Measurements from ENCODE around the gene TRIM34.
"Not testable (repeated sequence)": the region's sequence is repeated elsewhere in the genome, so short reads cannot be mapped to it uniquely, and the experiment has no call there.

The TRIM34 gene

DNA sequence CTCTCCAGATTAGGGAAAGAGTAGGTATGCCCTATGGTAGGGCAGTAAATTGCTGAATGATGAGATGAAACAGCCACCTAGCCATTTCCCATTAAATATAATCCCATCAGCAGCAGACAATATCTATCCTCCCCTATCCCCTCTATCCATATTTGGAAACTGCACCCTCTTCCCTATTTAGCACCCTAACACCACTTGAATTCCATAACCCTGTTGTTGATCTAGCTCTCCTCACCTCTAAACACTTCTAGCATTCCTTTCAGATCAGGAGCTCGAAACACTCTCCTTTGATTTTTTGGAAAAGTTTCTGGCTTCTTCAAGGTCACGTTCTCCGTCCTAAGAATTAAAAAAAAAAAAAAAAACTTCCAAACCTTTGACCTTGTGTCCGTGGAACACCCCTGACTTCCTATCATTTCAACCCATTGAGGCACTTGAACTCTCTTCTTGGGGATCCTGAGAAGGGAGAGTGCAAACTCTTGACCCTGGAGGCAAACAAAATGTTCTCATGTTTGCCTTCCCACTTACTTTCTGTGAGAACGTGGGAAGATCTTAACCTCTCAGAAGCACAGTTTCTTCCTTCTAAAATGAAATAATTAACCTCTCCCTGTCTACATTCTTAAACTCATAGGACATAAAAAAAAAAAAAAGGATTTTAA lies 41.1 kb downstream of the TRIM34 start:
- TF ChIP-seq POLR2AphosphoS5 (IDR thresholded peaks at IDR 0.05; ENCODE audit: low read depth, low read length) (no peak), POLR2A (IDR thresholded peaks at IDR 0.05; ENCODE audit: low read depth, low read length) (no peak), TAF1 (IDR thresholded peaks at IDR 0.05; ENCODE audit: borderline replicate concordance, low read depth, low read length) (no peak)
- FAIRE-seq (no peak), DNase-seq (ENCODE audit: insufficient read length) (no peak)

DNA sequence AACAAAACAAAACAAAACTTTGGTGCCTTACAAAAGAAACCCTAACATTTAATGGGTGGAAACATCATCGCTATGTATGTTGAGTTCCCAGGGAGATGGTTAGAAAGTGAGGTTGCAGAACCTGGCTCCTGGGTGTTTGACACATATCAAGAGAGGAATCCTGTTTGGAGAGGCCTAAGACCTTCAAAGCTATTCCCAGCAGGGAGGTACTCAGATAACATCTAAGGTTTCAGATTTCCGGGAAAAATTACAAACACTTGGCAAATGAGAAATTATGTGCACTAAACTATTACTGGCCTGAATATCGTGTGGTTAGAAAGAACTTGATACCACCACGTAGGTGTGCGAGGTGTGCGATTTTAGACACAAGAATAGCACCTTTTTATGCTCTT lies 41.6 kb downstream of the TRIM34 start:
- DNase-seq (ENCODE audit: insufficient read length) = no peak
- TF ChIP-seq POLR2AphosphoS5 (IDR thresholded peaks at IDR 0.05; ENCODE audit: low read depth, low read length) (no peak), TAF1 (IDR thresholded peaks at IDR 0.05; ENCODE audit: borderline replicate concordance, low read depth, low read length) (no peak), POLR2A (IDR thresholded peaks at IDR 0.05; ENCODE audit: low read depth, low read length) (no peak)
- no peak for FAIRE-seq

DNA sequence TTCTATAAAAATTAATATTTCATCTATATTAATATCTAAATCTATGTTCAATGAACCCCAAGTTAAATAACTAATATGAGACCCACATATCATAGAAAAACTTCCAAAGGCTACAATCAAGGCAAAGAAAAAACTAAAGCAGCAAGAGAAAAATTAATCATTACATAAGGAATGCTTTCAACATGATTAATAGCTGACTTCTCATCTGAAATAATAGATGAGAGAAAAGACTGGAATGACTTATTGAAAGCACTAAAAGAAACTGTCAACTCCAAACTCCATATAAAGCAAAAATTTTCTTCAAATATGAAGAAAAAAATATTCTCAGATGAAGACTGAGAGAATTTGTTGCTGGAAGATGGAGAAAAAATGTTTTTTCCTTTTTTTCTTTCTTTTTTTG lies 47.0 kb downstream of the TRIM34 start:
- DNase-seq (ENCODE audit: insufficient read length) (no peak), FAIRE-seq (no peak)
- TF ChIP-seq POLR2AphosphoS5 (IDR thresholded peaks at IDR 0.05; ENCODE audit: low read depth, low read length) (no peak), POLR2A (IDR thresholded peaks at IDR 0.05; ENCODE audit: low read depth, low read length) (no peak), TAF1 (IDR thresholded peaks at IDR 0.05; ENCODE audit: borderline replicate concordance, low read depth, low read length) (no peak)

DNA sequence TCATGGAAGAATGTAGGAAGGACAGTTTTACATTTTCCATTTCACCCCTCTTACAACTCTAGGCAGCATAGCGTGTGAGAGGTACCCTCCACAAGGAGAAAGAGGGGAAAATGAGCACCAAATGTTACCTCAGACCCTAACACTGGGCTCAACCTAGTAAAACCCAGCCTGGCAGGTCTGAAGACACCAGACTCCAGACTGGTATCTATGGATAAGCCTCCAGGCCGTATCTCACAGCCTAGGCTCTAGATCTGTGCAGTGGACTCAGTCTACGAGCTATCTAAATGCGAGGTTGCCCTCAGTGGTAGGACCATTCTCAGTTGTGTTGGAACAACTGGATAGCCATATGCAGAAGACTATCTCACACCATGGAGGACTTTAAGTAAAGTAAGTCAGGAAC lies 49.6 kb downstream of the TRIM34 start:
- FAIRE-seq (no peak), DNase-seq (ENCODE audit: insufficient read length) (no peak)
- no peak for TF ChIP-seq TAF1 (IDR thresholded peaks at IDR 0.05; ENCODE audit: borderline replicate concordance, low read depth, low read length)
- TF ChIP-seq POLR2AphosphoS5 (IDR thresholded peaks at IDR 0.05; ENCODE audit: low read depth, low read length) = no peak
- no peak for TF ChIP-seq POLR2A (IDR thresholded peaks at IDR 0.05; ENCODE audit: low read depth, low read length)

DNA sequence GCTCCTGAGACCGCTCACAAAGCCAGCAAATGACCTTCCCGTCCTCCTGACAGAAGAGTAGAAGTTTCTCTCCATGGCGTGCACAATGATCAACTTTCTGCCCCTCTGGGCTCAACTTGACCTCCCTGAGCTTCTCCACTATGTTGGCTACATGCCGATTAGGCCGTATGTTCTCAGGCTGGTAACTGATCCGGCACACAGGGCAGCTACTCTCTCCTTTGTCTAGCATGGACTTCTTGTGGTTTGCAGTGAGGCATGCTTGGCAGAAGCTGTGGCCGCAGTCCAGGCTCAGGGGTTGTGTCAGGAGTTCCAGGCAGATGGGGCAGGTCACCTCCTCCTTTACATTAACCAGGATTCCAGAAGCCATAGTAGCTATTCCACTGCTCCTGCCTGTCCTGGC lies 55.0 kb downstream of the TRIM34 start:
- no peak for FAIRE-seq
- no peak for TF ChIP-seq TAF1 (IDR thresholded peaks at IDR 0.05; ENCODE audit: borderline replicate concordance, low read depth, low read length)
- TF ChIP-seq POLR2A (IDR thresholded peaks at IDR 0.05; ENCODE audit: low read depth, low read length) = no peak
- TF ChIP-seq POLR2AphosphoS5 (IDR thresholded peaks at IDR 0.05; ENCODE audit: low read depth, low read length) = no peak
- no peak for DNase-seq (ENCODE audit: insufficient read length)

DNA sequence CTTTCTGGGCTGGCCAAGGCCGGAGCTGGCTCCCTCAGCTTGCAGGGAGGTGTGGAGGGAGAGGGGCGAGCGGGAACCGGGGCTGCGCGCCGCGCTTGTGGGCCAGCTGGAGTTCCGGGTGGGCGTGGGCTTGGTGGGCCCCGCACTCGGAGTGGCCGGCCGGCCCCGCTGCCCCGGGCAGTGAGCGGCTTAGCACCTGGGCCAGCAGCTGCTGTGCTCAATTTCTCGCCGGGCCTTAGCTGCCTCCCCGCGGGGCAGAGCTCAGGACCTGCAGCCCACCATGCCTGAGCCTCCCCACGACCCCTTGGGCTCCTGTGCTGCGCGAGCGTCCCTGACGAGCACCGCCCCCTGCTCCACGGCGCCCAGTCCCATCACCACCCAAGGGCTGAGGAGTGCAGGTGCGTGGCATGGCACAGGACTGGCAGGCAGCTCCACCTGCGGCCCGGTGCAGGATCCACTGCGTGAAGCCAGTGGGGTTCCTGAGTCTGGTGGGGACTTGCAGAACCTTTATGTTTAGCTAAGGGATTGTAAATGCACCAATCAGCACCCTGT lies 58.2 kb downstream of the TRIM34 start:
- not testable (repeated sequence) for DNase-seq (ENCODE audit: insufficient read length); FAIRE-seq

DNA sequence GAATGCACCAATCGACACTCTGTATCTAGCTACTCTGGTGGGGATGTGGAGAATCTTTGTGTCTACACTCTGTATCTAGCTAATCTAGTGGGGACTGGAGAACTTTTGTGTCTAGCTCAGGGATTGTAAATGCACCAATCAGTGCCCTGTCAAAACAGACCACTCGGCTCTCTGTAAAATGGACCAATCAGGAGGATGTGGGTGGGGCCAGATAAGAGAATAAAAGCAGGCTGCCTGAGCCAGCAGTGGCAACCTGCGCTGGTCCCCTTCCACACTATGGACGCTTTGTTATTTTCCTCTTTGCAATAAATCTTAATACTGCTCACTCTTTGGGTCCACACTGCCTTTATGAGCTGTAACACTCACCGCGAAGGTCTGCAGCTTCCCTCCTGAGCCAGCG lies 58.8 kb downstream of the TRIM34 start:
- DNase-seq (ENCODE audit: insufficient read length); FAIRE-seq: not testable (repeated sequence)
- TF ChIP-seq POLR2A (IDR thresholded peaks at IDR 0.05; ENCODE audit: low read depth, low read length) = peak; percentile 60; the same call in 1 of the 2 replicates
- peak; percentile 37; the same call in 1 of the 2 replicates for TF ChIP-seq POLR2AphosphoS5 (IDR thresholded peaks at IDR 0.05; ENCODE audit: low read depth, low read length)

DNA sequence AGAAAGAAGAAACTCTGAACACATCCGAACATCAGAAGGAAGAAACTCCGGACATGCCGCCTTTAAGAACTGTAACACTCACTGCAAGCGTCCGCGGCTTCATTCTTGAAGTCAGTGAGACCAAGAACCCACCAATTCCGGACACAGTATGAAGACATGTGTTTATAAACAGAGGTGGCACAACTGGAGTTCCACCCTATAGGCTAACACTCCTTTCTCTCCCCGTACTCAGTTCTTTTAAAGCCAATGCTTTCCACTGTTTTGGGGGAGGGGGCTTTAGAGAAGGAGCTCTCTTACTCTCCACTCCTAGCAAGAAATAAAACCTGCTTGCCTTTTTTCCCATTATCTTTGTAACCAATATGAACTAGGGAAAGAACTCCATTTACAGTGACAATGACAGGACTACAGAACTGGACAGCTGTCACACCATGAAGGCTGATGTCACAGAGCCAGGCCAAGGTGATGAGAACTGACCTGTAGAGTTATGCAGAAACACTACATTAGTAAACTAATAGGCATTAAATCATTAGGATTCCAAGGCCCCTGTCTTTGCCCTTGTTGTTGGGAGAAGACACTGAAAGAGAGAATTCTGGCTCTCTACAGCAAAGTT lies 59.3 kb downstream of the TRIM34 start:
- FAIRE-seq (peak; percentile 56), DNase-seq (ENCODE audit: insufficient read length) (no peak)
- TF ChIP-seq POLR2AphosphoS5 (IDR thresholded peaks at IDR 0.05; ENCODE audit: low read depth, low read length) (no peak), TAF1 (IDR thresholded peaks at IDR 0.05; ENCODE audit: borderline replicate concordance, low read depth, low read length) (no peak), POLR2A (IDR thresholded peaks at IDR 0.05; ENCODE audit: low read depth, low read length) (no peak)

DNA sequence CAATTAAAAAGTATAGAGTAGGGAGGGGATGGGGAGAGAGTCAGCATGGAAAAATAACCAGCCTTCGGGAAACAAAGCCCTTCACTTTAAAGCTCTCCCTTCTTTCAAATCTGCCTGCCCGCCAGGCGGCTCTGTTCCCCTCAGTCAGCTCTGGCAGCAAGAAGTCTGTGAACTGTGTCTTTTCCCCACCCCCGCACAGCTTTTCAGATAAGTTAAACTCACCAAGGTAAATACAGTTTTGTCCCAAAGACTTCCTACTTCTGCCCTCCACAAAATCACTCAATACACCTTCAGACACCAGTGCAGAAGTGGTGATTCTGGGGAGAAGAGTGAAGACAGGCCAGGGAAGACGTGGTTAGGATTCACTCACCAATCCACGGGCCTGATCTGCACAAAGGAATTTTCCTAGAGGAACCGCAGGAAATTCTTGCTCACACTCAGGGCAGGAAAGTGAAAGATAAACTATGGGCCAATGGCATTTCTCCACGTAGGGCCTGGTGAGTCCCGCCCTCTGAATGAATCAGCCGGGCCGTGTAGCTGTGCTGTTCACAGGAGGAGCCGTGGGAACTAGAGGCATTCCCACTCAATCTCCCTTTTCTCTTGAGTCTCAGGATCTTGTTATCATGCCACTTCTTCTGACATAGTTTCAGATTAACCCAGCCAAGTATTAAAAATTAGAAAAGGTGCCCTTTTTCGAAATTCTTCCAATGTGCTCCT lies 60.0 kb downstream of the TRIM34 start, which contains the start of gene TRIM5:
TSS of gene TRIM5 (minus strand) at position 429 of the 717 bp plus-strand sequence. CDS start 4,897 bp downstream, outside the sequence.
- FAIRE-seq = peak; percentile 78
- peak; percentile 69 for DNase-seq (ENCODE audit: insufficient read length)
- peak; percentile 46; the same call in 1 of the 2 replicates for TF ChIP-seq TAF1 (IDR thresholded peaks at IDR 0.05; ENCODE audit: borderline replicate concordance, low read depth, low read length)
- TF ChIP-seq POLR2AphosphoS5 (IDR thresholded peaks at IDR 0.05; ENCODE audit: low read depth, low read length) = peak; percentile 54; the same call in 1 of the 2 replicates
- TF ChIP-seq POLR2A (IDR thresholded peaks at IDR 0.05; ENCODE audit: low read depth, low read length) = no peak; the same call in 1 of the 2 replicates

DNA sequence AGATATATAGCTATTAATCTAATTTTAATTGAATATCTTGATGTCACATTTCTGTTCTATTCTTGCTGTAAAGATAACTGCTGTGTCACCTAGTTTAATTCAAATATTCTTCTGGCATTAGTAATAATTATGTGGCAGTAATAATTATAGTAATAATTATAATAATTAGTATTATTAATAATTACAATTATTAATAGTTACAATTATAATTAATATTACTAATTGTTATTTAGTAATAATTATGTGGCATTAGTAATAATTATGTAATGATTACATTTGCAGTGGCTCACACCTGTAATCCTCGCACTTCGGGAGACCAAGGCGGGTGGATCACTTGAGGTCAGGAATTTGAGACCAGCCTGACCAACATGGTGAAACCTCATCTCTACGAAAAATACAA lies 61.6 kb downstream of the TRIM34 start:
- DNase-seq (ENCODE audit: insufficient read length) (no peak), FAIRE-seq (no peak)
- TF ChIP-seq POLR2A (IDR thresholded peaks at IDR 0.05; ENCODE audit: low read depth, low read length) (no peak), POLR2AphosphoS5 (IDR thresholded peaks at IDR 0.05; ENCODE audit: low read depth, low read length) (no peak), TAF1 (IDR thresholded peaks at IDR 0.05; ENCODE audit: borderline replicate concordance, low read depth, low read length) (no peak)

DNA sequence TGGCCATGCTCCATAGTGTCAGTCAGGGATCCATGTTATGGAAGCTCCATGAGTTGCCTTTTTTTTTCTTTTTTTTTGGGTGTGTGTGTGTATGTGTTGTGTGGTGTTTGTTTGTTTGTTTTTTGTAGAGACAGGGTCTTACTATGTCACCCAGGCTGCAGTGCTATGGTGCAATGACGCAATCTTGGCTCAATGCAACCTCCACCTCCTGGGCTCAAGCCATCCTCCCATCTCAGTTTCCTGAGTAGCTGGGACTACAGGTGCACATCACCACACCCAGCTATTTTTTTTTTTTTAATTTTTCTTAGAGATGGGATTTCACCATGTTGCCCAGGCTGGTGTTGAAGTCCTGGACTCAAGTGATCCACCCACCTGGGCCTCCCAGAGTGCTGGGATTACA lies 63.7 kb downstream of the TRIM34 start:
- TF ChIP-seq TAF1 (IDR thresholded peaks at IDR 0.05; ENCODE audit: borderline replicate concordance, low read depth, low read length) = no peak
- no peak for TF ChIP-seq POLR2AphosphoS5 (IDR thresholded peaks at IDR 0.05; ENCODE audit: low read depth, low read length)
- no peak for TF ChIP-seq POLR2A (IDR thresholded peaks at IDR 0.05; ENCODE audit: low read depth, low read length)
- FAIRE-seq = no peak
- no peak for DNase-seq (ENCODE audit: insufficient read length)

All from GM12892 (cell line).